Mucosa of descending colon (tissue), 3 donors: ENCODE results near the gene METTL16. TPM values are rescaled to one million over a fixed set of nuclear protein-coding genes. Genes with fewer than 3 reads are reported as not detected.

Source experiments
- ATAC-seq: fragments of 200-7000 bp; cut with Tn5 transposase; one replicate; pipeline ENCODE4 v1.9.1; 2020; ENCODE audit warnings: mild to moderate bottlenecking, moderate library complexity
- DNase-seq, 3 donors: peaks; one replicate each; pipeline ENCODE4 v3.0.0-alpha.2; 2020
- H3K36me3 ChIP-seq: fragments of 200-600 bp; one replicate; pipeline ENCODE4 v1.8.0; 2021; ENCODE audit warnings: low read depth, mild to moderate bottlenecking
- H3K4me1 ChIP-seq: fragments of 200-600 bp; one replicate; pipeline ENCODE4 v1.8.0; 2021; ENCODE audit warnings: low read depth, mild to moderate bottlenecking
- H3K4me3 ChIP-seq: fragments of 200-600 bp; one replicate; pipeline ENCODE4 v1.8.0; 2021; ENCODE audit warnings: mild to moderate bottlenecking
- H3K9me3 ChIP-seq: fragments of 200-600 bp; one replicate; pipeline ENCODE4 v1.8.0; 2021; ENCODE audit warnings: mild to moderate bottlenecking
- CTCF ChIP-seq: fragments of 200-600 bp; IDR thresholded peaks from one replicate; pipeline ENCODE4 v1.8.0; 2022; ENCODE audit warnings: antibody characterized with exemption, mild to moderate bottlenecking
- intact Hi-C, 2 donors: fragments of 100-400 bp; cut with DNase I in 1 of 2; cut with micrococcal nuclease in 1 of 2; formaldehyde crosslinking; loops; one replicate each; pipeline versions ENCODE4 v1.11.0 to v1.11.1; 2022; cut with DNase I, micrococcal nuclease
- total RNA-seq, 3 donors: library from RNA; stranded (reverse); fragmentation: NEBNext Ultra II Directional in 2 of 3; extraction: Animal tissue kit (Norgen Biotek cat#: 25700) in 2 of 3; gene quantifications; one replicate each; pipeline versions ENCODE4 v1.2.1 to v1.2.4, GENCODE V29; 2021 to 2023
- donor health status: DM: no; HTN: no; CAD: no; lungs with moderate emphysema.
- donor health status: DM: no; HTN: no; CAD: no.
- donor health status: DM: no; HTN: yes; CAD: no.

The METTL16 gene
- total RNA-seq, 3 donors from 2014 or later: 16.2 to 30.7 (median 19.9) TPM

GRCh38 chr17:2400877-2401425 lies 110.7 kb downstream of the METTL16 start, which contains the start of gene MNT:
MNT (minus strand) TSS chr17:2401060; CDS start chr17:2400712, 348 bp downstream.
- no peak for TF ChIP-seq CTCF
- H3K9me3 ChIP-seq: no peaks in the 10 kb centered on the region
- intact Hi-C loops: no loop called here
- peaks cover 11% of the 10 kb centered on the region for H3K36me3 ChIP-seq
- ATAC-seq (peak; percentile 65), DNase-seq (peak; percentile 94 to 97 (median 97))
- peak within 1 kb of the TSS; percentile 98 for H3K4me3 ChIP-seq
- H3K4me1 ChIP-seq: peaks cover 67% of the 10 kb centered on the region

- intact Hi-C loops: no loop called here
- Histone ChIP-seq H3K4me1 (peaks cover 67% of the 10 kb centered on the region), H3K9me3 (no peaks in the 10 kb centered on the region), H3K4me3 (peak overlapping the region; percentile 98), H3K36me3 (peaks cover 11% of the 10 kb centered on the region)
- no peak for ATAC-seq
- peak; percentile 64 to 86 (median 77) for DNase-seq
- no peak for TF ChIP-seq CTCF
These were observed 111.2 kb downstream of the METTL16 start for GRCh38 chr17:2400474-2400866.

- Histone ChIP-seq H3K4me1 (peaks cover 65% of the 10 kb centered on the region), H3K36me3 (peaks cover 11% of the 10 kb centered on the region), H3K4me3 (peak overlapping the region; percentile 98), H3K9me3 (no peaks in the 10 kb centered on the region)
- intact Hi-C loops: no loop called here
- TF ChIP-seq CTCF: no peak
- DNase-seq: peak; percentile 97 to 98 (median 98)
- ATAC-seq: peak; percentile 66
These were observed 111.9 kb downstream of the METTL16 start for GRCh38 chr17:2399572-2400473.

GRCh38 chr17:2398655-2399571 lies 112.8 kb downstream of the METTL16 start:
- ATAC-seq: peak; percentile 7
- Histone ChIP-seq H3K36me3 (peaks cover 11% of the 10 kb centered on the region), H3K9me3 (no peaks in the 10 kb centered on the region), H3K4me3 (peak overlapping the region; percentile 98), H3K4me1 (peaks cover 64% of the 10 kb centered on the region)
- no peak for TF ChIP-seq CTCF
- intact Hi-C loops: no loop called here
- DNase-seq: peak; percentile 60 to 85 (median 78)

- no peak for TF ChIP-seq CTCF
- H3K36me3 ChIP-seq: peaks cover 11% of the 10 kb centered on the region
- H3K4me1 ChIP-seq: peaks cover 56% of the 10 kb centered on the region
- no peaks in the 10 kb centered on the region for H3K9me3 ChIP-seq
- ATAC-seq (no peak), DNase-seq (peak in 1 of 3 donors; percentile 40)
- H3K4me3 ChIP-seq: no peak overlapping the region
- intact Hi-C loops: no loop called here
These were observed 113.5 kb downstream of the METTL16 start for GRCh38 chr17:2398182-2398581.
